ENCODE results near the gene CPLX1. TPM values are rescaled to one million over a fixed set of nuclear protein-coding genes. Genes with fewer than 3 reads are reported as not detected.

CPLX1 gene
- total RNA-seq, 2 experiments from 2014 or later: 0.21 to 0.25 TPM

- no TSS peak for BruUV-seq (replicated peaks)
- ChIA-PET POLR2A (no interaction called here), CTCF (ENCODE audit: unreplicated experiment) (no interaction called here)
- Histone ChIP-seq H3K4me3 (ENCODE audit: low read depth, low read length, poor library complexity, severe bottlenecking) (no peak overlapping the region), H2AFZ (ENCODE audit: low read length) (no peak overlapping the region), H4K20me1 (ENCODE audit: insufficient read depth, low read length) (no peaks in the 10 kb centered on the region), H3K36me3 (ENCODE audit: insufficient read depth, low read length) (no peaks in the 10 kb centered on the region), H3K9me3 (ENCODE audit: low read length) (no peaks in the 10 kb centered on the region), H3K4me1 (ENCODE audit: insufficient read depth, low read length, poor library complexity, severe bottlenecking) (peaks cover 31% of the 10 kb centered on the region), H3K79me2 (ENCODE audit: insufficient read depth, low read depth, low read length) (no peaks in the 10 kb centered on the region), H3K4me2 (ENCODE audit: low read length) (no peak overlapping the region), H3K27ac (ENCODE audit: low read depth, low read length, poor library complexity, severe bottlenecking) (no peak overlapping the region), H3K9me2 (ENCODE audit: insufficient read depth, low read length) (no peaks in the 10 kb centered on the region)
- no peak for DNase-seq (ENCODE audit: low spot score)
- intact Hi-C loops (cut with micrococcal nuclease; ENCODE audit: unreplicated experiment): no loop called here
- TF ChIP-seq EZH2phosphoT487 (IDR thresholded peaks at IDR 0.05; ENCODE audit: borderline replicate concordance, low read depth, low read length) (no peak), CTCF (conservative IDR thresholded peaks at IDR 0.05; ENCODE audit: low read length) (no peak)
Observed at GRCh38 chr4:786861-787300, 39.0 kb downstream of the CPLX1 start.

GRCh38 chr4:786074-786741, 39.7 kb downstream of the CPLX1 start:
- no peaks in the 10 kb centered on the region for H3K9me2 ChIP-seq (ENCODE audit: insufficient read depth, low read length)
- BruUV-seq (replicated peaks): no TSS peak
- H2AFZ ChIP-seq (ENCODE audit: low read length): no peak overlapping the region
- POLR2A ChIA-PET: interaction anchor here (1.1 kb wide), 1 partner anchor 7 kb away, joined by 3 read pairs; no protein-coding TSS in a partner anchor
- H3K4me1 ChIP-seq (ENCODE audit: insufficient read depth, low read length, poor library complexity, severe bottlenecking): peaks cover 31% of the 10 kb centered on the region
- peaks cover 4% of the 10 kb centered on the region for H3K79me2 ChIP-seq (ENCODE audit: insufficient read depth, low read depth, low read length)
- CTCF ChIA-PET (ENCODE audit: unreplicated experiment): no interaction called here
- H3K4me2 ChIP-seq (ENCODE audit: low read length): no peak overlapping the region
- H4K20me1 ChIP-seq (ENCODE audit: insufficient read depth, low read length): no peaks in the 10 kb centered on the region
- intact Hi-C loops (cut with micrococcal nuclease; ENCODE audit: unreplicated experiment): no loop called here
- H3K4me3 ChIP-seq (ENCODE audit: low read depth, low read length, poor library complexity, severe bottlenecking): no peak overlapping the region
- TF ChIP-seq EZH2phosphoT487 (IDR thresholded peaks at IDR 0.05; ENCODE audit: borderline replicate concordance, low read depth, low read length): no peak
- TF ChIP-seq CTCF (conservative IDR thresholded peaks at IDR 0.05; ENCODE audit: low read length): no peak
- no peak for DNase-seq (ENCODE audit: low spot score)
- H3K27ac ChIP-seq (ENCODE audit: low read depth, low read length, poor library complexity, severe bottlenecking): no peak overlapping the region
- H3K9me3 ChIP-seq (ENCODE audit: low read length): no peaks in the 10 kb centered on the region
- H3K36me3 ChIP-seq (ENCODE audit: insufficient read depth, low read length): peaks cover 3% of the 10 kb centered on the region; the same call in 1 of the 2 replicates

GRCh38 chr4:785332-786073, 40.4 kb downstream of the CPLX1 start:
- H3K9me2 ChIP-seq (ENCODE audit: insufficient read depth, low read length): no peaks in the 10 kb centered on the region
- H2AFZ ChIP-seq (ENCODE audit: low read length): no peak overlapping the region
- H3K4me3 ChIP-seq (ENCODE audit: low read depth, low read length, poor library complexity, severe bottlenecking): no peak overlapping the region
- peaks cover 10% of the 10 kb centered on the region for H3K36me3 ChIP-seq (ENCODE audit: insufficient read depth, low read length)
- intact Hi-C loops (cut with micrococcal nuclease; ENCODE audit: unreplicated experiment): no loop called here
- TF ChIP-seq CTCF (conservative IDR thresholded peaks at IDR 0.05; ENCODE audit: low read length): no peak
- TF ChIP-seq EZH2phosphoT487 (IDR thresholded peaks at IDR 0.05; ENCODE audit: borderline replicate concordance, low read depth, low read length): no peak
- POLR2A ChIA-PET: interaction anchor here (1.1 kb wide), 1 partner anchor 8 kb away, joined by 3 read pairs; no protein-coding TSS in a partner anchor
- H3K9me3 ChIP-seq (ENCODE audit: low read length): no peaks in the 10 kb centered on the region
- H3K4me2 ChIP-seq (ENCODE audit: low read length): no peak overlapping the region
- CTCF ChIA-PET (ENCODE audit: unreplicated experiment): no interaction called here
- H4K20me1 ChIP-seq (ENCODE audit: insufficient read depth, low read length): peaks cover 6% of the 10 kb centered on the region; the same call in 1 of the 2 replicates
- no peak overlapping the region for H3K27ac ChIP-seq (ENCODE audit: low read depth, low read length, poor library complexity, severe bottlenecking)
- no TSS peak for BruUV-seq (replicated peaks)
- H3K79me2 ChIP-seq (ENCODE audit: insufficient read depth, low read depth, low read length): peaks cover 11% of the 10 kb centered on the region
- H3K4me1 ChIP-seq (ENCODE audit: insufficient read depth, low read length, poor library complexity, severe bottlenecking): peaks cover 33% of the 10 kb centered on the region
- no peak for DNase-seq (ENCODE audit: low spot score)
